GM10248 (cell line): ENCODE results near the gene MAT1A.
"Not testable (repeated sequence)": the region's sequence is repeated elsewhere in the genome, so short reads cannot be mapped to it uniquely, and the experiment has no call there.

ENCODE experiments used
- CTCF ChIA-PET: fragments of 300-600 bp; sonication (Branson Sonifier 250); formaldehyde crosslinking; extraction: SDS; loops from one replicate; lab custom pipeline; 2021; ENCODE audit warnings: antibody characterized with exemption; lab: Yijun Ruan, JAX
- POLR2A ChIA-PET: fragments of 350-650 bp; sonication (Branson Sonifier 250); formaldehyde crosslinking; extraction: SDS; loops from one replicate; lab custom pipeline; 2020; ENCODE audit warnings: antibody characterized with exemption; lab: Yijun Ruan, JAX
- DNase-seq: peaks from one replicate; pipeline ENCODE4 v3.0.0; 2012; ENCODE audit errors: extremely low spot score
- CTCF ChIP-seq: IDR thresholded peaks from 2 replicates; pipeline ENCODE4 v1.5.1; 2012; ENCODE audit warnings: mild to moderate bottlenecking, low read depth; ENCODE audit errors: extremely low read depth, missing control alignments, control extremely low read depth

Gene MAT1A

GRCh38 chr10:80252296-80252887 is 37.1 kb downstream of the MAT1A start:
- ChIA-PET POLR2A (no interaction called here), CTCF (interaction anchor here (0.8 to 2.2 kb wide), 6 partner anchors 8 to 109 kb away, joined by 3 to 11 read pairs (median 3); no protein-coding TSS in a partner anchor)
- TF ChIP-seq CTCF: no peak
- DNase-seq: peak; percentile 4

GRCh38 chr10:80251703-80252280 is 37.7 kb downstream of the MAT1A start:
- DNase-seq, POLR2A ChIA-PET: not testable (repeated sequence)
- CTCF ChIA-PET: interaction anchor here (1.1 to 2.2 kb wide), 3 partner anchors 9 to 108 kb away, joined by 3 to 11 read pairs (median 3); no protein-coding TSS in a partner anchor

- POLR2A ChIA-PET, DNase-seq, CTCF ChIA-PET: not testable (repeated sequence)
Measured at GRCh38 chr10:80250399-80250798, 39.1 kb downstream of the MAT1A start.

- CTCF ChIA-PET, POLR2A ChIA-PET, DNase-seq: not testable (repeated sequence)
Measured at GRCh38 chr10:80249906-80250305, 39.6 kb downstream of the MAT1A start.

GRCh38 chr10:80247611-80248010 is 41.8 kb downstream of the MAT1A start:
- POLR2A ChIA-PET, DNase-seq, CTCF ChIA-PET: not testable (repeated sequence)

DNA sequence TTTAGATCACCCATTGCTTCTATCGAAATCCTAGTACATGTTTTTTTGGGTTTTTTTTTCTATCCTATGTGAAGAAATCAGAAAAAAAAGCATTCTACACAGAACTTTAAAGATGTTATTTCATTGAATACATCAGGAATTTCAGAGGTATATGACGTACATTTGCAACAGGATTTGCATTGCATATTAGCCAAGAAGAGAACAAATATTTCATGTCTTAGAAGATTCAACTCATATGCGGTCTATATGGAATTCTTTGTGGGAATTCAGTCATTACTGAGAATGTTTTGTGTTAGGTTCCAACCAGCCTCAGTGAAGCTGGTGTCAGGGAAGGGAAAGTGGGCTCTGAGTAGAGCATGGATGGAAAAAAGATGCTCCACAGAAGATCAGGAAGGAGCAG is 45.1 kb downstream of the MAT1A start:
- CTCF ChIA-PET, DNase-seq, POLR2A ChIA-PET: not testable (repeated sequence)

GRCh38 chr10:80242341-80242740 is 47.1 kb downstream of the MAT1A start:
- CTCF ChIA-PET, POLR2A ChIA-PET, DNase-seq: not testable (repeated sequence)

- CTCF ChIA-PET, DNase-seq, POLR2A ChIA-PET: not testable (repeated sequence)
Measured at GRCh38 chr10:80236457-80236856, 53.0 kb downstream of the MAT1A start.

DNA sequence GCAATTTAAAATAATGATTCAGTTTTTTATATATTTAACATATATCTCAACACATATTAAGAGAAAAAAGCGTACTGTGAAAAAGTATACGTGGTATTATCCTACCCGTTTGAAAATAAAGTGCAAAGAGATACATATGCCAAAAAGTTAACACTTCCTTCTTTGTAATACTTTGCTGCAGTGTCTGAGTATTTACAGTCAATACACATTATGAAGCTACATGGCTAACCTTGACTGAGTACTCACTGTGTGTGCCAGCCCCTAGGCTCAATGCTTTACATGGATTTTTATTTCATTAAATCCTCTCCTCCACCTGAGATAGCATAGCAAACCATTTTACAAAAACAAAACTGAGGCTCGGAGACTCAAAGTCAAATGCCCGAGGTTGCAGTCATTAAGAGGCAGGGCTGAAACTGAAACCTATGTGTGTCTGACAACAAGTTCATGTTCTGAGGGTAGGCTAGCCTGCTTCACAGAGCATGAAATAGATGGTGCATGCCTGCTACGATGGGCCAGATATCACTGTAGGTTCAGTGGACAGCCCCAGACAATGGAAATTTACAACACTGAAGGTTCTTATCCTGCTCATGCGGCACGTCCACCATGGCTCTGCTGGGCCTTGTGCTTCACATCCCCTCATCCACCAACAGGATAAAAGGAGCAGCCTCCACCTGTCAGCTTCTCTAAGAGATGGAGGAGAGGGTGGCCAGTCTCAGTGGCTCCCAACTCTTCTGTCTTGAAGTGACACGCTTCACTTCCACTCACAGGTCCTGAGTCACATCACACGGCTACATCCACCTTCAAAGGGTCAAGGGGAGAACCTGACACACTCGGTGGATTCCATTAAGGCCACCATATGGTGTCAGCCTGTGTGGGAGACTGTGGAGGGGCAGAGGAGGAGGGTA is 54.9 kb downstream of the MAT1A start:
- DNase-seq, POLR2A ChIA-PET, CTCF ChIA-PET: not testable (repeated sequence)

DNA sequence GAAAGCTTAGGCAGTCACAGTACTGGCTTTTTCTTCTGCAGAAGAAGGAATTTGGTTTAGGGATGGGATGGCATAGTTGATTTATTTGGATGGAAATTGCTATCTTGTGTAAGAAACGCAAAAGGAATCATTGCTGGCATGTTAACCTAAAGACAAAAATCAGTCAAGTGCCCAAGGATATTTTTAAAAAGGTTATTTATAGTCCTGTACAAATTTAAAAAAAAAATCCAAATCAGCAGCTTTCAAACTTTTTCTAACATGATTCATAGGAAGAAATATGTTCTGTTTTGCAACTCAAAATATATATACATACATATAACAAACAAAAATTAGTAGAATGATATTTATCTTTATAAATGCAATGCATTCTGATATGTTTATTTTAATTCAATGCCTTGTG is 55.6 kb downstream of the MAT1A start:
- POLR2A ChIA-PET, DNase-seq, CTCF ChIA-PET: not testable (repeated sequence)

- POLR2A ChIA-PET, CTCF ChIA-PET, DNase-seq: not testable (repeated sequence)
Measured at GRCh38 chr10:80226723-80227122, 62.7 kb downstream of the MAT1A start.

GRCh38 chr10:80223031-80223419 is 66.4 kb downstream of the MAT1A start:
- CTCF ChIA-PET: interaction anchor here (0.8 to 3.8 kb wide), 22 partner anchors 12 to 164 kb away, joined by 3 to 84 read pairs (median 5); partner anchors contain the start of gene TMEM254
- POLR2A ChIA-PET: interaction anchor here (0.6 kb wide), 1 partner anchor 981 kb away, joined by 3 read pairs; no protein-coding TSS in a partner anchor
- not testable (repeated sequence) for DNase-seq
